ENCODE measurements around the gene LLGL2. TPM values are rescaled to one million over a fixed set of nuclear protein-coding genes. Genes with fewer than 3 reads are reported as not detected.

LLGL2 gene
- total RNA-seq, 1 experiment from 2014 or later: 10.8 TPM

DNA sequence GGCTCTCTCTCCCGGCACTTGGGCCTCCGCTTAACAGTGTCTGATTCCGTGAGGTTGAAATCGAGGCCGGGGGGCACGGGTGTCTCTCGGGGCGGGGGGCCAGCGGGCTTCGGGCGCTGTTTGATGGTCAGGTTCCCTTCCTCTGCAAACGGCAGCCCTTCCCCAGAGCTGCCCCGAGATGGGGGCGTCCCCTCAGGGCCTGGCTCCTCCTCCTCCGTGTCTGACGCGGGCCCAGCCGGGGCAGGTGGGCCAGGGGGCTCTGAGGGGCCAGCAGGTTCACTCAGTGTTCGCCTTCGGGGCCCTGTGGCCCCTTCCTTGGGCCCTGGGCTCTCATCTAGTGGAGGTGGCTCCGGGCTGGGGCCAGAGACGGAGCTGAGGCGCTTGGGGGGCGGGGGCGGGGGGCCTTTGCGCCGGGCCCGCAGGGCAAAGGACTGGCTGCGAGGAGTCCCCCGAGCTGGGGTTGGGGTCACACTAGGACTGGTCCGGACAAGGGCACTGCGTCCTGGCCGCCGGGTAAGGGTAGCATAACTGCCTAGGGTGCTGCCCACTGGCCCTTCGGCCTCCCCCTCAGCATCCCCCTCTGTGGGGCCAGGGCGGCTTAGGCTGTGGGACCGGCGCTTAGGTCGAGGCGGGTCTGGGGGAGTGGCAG is 23.3 kb upstream of the LLGL2 start:
- H3K27ac ChIP-seq (ENCODE audit: low read depth, low read length, poor library complexity, severe bottlenecking): no peak overlapping the region
- H3K36me3 ChIP-seq (ENCODE audit: insufficient read depth, low read length, poor library complexity, severe bottlenecking): peaks cover 27% of the 10 kb centered on the region
- BruUV-seq (replicated peaks): no TSS peak
- no peaks in the 10 kb centered on the region for H3K9me3 ChIP-seq (ENCODE audit: low read depth, low read length, poor library complexity, severe bottlenecking)
- intact Hi-C loops (cut with micrococcal nuclease; ENCODE audit: unreplicated experiment): no loop called here
- no peak overlapping the region for H3K4me3 ChIP-seq (ENCODE audit: low read depth, low read length, poor library complexity, severe bottlenecking)
- no peak for DNase-seq (ENCODE audit: low spot score)
- H3K4me1 ChIP-seq (ENCODE audit: insufficient read depth, low read length, poor library complexity, severe bottlenecking): no peaks in the 10 kb centered on the region
- H3K27me3 ChIP-seq (replicated peaks; ENCODE audit: insufficient read depth, low read depth, low read length, poor library complexity): no peaks in the 10 kb centered on the region
- ChIA-PET CTCF (interaction anchor here (0.6 kb wide), 1 partner anchor 51 kb away, joined by 4 read pairs; no protein-coding TSS in a partner anchor), POLR2A (ENCODE audit: low non-redundant PET) (no interaction called here)
- TF ChIP-seq, protein P1, sequence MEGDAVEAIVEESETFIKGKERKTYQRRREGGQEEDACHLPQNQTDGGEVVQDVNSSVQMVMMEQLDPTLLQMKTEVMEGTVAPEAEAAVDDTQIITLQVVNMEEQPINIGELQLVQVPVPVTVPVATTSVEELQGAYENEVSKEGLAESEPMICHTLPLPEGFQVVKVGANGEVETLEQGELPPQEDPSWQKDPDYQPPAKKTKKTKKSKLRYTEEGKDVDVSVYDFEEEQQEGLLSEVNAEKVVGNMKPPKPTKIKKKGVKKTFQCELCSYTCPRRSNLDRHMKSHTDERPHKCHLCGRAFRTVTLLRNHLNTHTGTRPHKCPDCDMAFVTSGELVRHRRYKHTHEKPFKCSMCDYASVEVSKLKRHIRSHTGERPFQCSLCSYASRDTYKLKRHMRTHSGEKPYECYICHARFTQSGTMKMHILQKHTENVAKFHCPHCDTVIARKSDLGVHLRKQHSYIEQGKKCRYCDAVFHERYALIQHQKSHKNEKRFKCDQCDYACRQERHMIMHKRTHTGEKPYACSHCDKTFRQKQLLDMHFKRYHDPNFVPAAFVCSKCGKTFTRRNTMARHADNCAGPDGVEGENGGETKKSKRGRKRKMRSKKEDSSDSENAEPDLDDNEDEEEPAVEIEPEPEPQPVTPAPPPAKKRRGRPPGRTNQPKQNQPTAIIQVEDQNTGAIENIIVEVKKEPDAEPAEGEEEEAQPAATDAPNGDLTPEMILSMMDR (conservative IDR thresholded peaks at IDR 0.05; ENCODE audit: low read depth, low read length): no peak
- TF ChIP-seq EZH2 (IDR thresholded peaks at IDR 0.05; ENCODE audit: borderline replicate concordance, low read depth, low read length, poor library complexity, severe bottlenecking): no peak

GRCh38 chr17:75502721-75503329 is 22.7 kb upstream of the LLGL2 start:
- no TSS peak for BruUV-seq (replicated peaks)
- intact Hi-C loops (cut with micrococcal nuclease; ENCODE audit: unreplicated experiment): no loop called here
- Histone ChIP-seq H3K36me3 (ENCODE audit: insufficient read depth, low read length, poor library complexity, severe bottlenecking) (peaks cover 27% of the 10 kb centered on the region), H3K4me1 (ENCODE audit: insufficient read depth, low read length, poor library complexity, severe bottlenecking) (no peaks in the 10 kb centered on the region), H3K4me3 (ENCODE audit: low read depth, low read length, poor library complexity, severe bottlenecking) (no peak overlapping the region), H3K27me3 (replicated peaks; ENCODE audit: insufficient read depth, low read depth, low read length, poor library complexity) (no peaks in the 10 kb centered on the region), H3K9me3 (ENCODE audit: low read depth, low read length, poor library complexity, severe bottlenecking) (no peaks in the 10 kb centered on the region), H3K27ac (ENCODE audit: low read depth, low read length, poor library complexity, severe bottlenecking) (no peak overlapping the region)
- TF ChIP-seq EZH2 (IDR thresholded peaks at IDR 0.05; ENCODE audit: borderline replicate concordance, low read depth, low read length, poor library complexity, severe bottlenecking): no peak
- TF ChIP-seq, protein P1 (conservative IDR thresholded peaks at IDR 0.05; ENCODE audit: low read depth, low read length): no peak
- CTCF ChIA-PET: interaction anchor here (1.0 kb wide), 1 partner anchor 247 kb away, joined by 3 read pairs; no protein-coding TSS in a partner anchor
- POLR2A ChIA-PET (ENCODE audit: low non-redundant PET): no interaction called here
- no peak for DNase-seq (ENCODE audit: low spot score)

GRCh38 chr17:75503337-75503950 is 22.1 kb upstream of the LLGL2 start:
- POLR2A ChIA-PET (ENCODE audit: low non-redundant PET): no interaction called here
- peaks cover 23% of the 10 kb centered on the region for H3K36me3 ChIP-seq (ENCODE audit: insufficient read depth, low read length, poor library complexity, severe bottlenecking)
- TF ChIP-seq EZH2 (IDR thresholded peaks at IDR 0.05; ENCODE audit: borderline replicate concordance, low read depth, low read length, poor library complexity, severe bottlenecking): no peak
- TF ChIP-seq, protein P1 (conservative IDR thresholded peaks at IDR 0.05; ENCODE audit: low read depth, low read length): no peak
- CTCF ChIA-PET: interaction anchor here (1.0 kb wide), 1 partner anchor 246 kb away, joined by 3 read pairs; no protein-coding TSS in a partner anchor
- no peaks in the 10 kb centered on the region for H3K4me1 ChIP-seq (ENCODE audit: insufficient read depth, low read length, poor library complexity, severe bottlenecking)
- H3K27ac ChIP-seq (ENCODE audit: low read depth, low read length, poor library complexity, severe bottlenecking): no peak overlapping the region
- DNase-seq (ENCODE audit: low spot score): no peak
- H3K4me3 ChIP-seq (ENCODE audit: low read depth, low read length, poor library complexity, severe bottlenecking): no peak overlapping the region
- no peaks in the 10 kb centered on the region for H3K9me3 ChIP-seq (ENCODE audit: low read depth, low read length, poor library complexity, severe bottlenecking)
- BruUV-seq (replicated peaks): no TSS peak
- no peaks in the 10 kb centered on the region for H3K27me3 ChIP-seq (replicated peaks; ENCODE audit: insufficient read depth, low read depth, low read length, poor library complexity)
- intact Hi-C loops (cut with micrococcal nuclease; ENCODE audit: unreplicated experiment): no loop called here

Data from A673 (cell line).